ENCODE measurements around the gene CRTC3. TPM values are rescaled to one million over a fixed set of nuclear protein-coding genes. Genes with fewer than 3 reads are reported as not detected.
"Not testable (repeated sequence)": the region's sequence is repeated elsewhere in the genome, so short reads cannot be mapped to it uniquely, and the experiment has no call there.

Gene CRTC3
- total RNA-seq, 1 experiment from 2014 or later, result 10.3 TPM

DNA sequence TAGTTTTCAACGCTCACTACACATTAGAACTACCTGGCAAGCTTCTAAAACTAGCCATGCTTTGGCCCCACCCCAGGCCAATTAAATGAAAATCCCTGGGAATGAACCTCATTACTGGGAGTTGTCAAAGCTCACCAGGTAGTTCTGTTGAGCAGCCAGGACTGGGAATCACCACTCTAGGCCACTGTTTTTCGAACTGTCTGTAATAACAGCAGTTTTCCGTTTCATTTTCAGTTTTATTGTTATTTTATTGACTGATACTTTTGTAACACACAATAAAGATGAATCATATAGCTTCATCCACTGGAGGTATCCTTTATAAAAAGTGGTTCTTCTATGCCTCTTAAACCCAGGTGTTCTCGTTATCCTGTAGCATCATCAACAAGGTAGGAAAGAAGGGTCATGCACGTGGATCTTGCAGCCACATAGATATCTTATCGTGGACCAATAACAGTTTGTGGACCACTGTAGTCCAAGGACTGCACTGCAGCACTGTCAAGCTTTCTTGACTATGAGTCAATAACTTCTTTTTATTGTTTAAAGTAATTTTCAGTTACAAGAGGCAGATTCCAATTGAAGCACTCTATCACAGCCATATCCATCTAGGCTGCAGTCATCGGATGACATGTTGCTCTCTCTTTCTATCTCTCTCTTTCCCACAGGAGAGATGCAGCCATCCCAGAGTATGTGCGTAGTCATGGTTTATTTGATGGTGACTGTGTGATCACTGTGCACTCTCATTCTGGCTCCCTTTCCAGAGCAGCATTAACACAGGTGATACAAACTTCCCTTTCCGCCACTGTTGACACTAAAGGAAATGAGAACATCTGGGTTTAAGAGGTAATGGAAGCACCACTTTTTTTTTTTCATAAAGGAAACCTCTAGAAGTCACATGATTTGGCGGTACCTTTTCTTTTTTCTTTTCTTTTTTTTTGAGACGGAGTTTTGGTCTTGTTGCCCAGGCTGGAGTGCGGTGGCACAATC is 148.4 kb downstream of the CRTC3 start:
- no peak for DNase-seq (ENCODE audit: low spot score)

DNA sequence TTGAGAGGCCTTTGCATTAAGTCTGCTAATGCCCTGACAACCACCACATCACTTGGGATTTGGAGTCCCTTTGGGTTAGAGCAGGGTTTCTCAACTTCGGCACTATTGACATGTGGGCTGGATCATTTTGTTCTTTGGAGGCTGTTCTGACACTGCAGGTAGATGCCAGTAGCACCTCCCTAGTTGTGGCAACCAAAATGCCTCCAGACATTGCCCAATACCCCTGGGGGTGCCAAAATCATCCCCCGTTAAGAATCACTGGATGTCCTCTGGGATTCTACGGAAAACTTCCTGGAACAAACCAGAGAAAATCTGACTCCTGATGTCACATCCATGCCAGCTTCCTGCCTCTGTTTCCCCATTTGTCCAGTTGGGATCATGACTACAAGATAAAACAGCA is 150.2 kb downstream of the CRTC3 start:
- no peak for DNase-seq (ENCODE audit: low spot score)

DNA sequence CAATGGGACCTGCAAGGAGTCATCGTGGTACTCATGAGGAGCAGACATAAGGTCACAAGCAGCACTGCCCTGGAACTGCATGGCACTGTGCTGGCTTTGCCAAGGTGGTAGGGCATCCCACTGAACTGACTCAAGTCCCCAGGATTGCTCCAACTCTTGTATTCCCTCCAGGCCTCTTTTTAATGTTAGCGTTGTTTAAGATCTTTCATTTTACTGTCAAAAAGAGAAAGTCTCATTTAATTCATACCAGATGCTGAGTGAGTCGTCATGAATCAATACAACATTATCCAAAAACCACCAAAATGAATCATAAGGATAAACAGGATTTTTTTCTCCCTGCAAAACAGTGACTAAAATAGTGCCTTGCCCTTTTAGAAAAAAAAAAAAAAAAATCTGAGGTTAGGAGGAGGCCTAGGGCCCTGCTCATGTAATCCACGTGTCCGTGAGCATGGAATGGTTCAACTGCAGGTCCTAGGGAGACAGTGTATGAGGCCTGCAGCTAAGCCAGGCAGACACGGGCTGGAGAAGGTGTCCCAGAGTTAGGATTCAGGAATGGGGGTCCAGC is 150.7 kb downstream of the CRTC3 start:
- DNase-seq (ENCODE audit: low spot score), result peak; percentile 86

DNA sequence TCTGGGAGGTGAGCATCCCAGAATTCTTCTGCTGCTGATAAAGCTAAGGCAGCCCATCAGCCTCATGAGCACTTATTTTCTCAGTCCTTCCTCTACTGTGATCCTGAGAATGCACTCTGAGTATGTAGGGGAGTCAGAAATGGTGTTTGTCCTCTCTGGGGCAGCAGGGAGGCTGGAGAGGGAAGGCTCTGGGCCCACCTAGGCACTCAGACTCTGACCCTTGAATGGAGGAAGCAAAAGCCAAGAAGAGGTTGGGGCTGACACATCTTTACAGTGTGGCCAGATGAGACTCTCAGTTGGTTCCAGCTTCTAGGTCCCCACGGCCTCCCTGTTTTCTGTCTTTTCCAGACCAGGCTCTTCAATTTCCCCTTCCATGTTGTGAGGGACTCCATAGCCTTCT is 151.3 kb downstream of the CRTC3 start:
- no peak for DNase-seq (ENCODE audit: low spot score)

DNA sequence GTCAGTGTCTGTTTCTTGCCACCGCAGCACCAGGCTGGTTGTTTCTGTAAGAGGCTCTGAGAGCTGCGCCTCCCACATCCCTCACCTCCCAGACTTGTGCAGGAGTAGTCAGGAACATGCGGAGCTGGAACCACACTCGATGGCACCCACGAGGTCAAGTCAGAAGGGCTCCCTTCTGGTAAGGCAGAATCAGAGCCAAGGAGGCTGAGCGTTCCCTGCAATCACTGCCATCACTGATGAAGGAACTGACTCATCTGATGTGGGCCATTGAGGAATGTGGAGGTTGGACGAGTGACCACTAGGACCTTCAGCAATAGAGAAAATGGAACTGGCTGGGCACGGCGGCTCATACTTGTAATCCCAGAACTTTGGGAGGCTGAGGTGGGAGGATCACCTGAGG is 151.8 kb downstream of the CRTC3 start:
- DNase-seq (ENCODE audit: low spot score), result peak; percentile 95

DNA sequence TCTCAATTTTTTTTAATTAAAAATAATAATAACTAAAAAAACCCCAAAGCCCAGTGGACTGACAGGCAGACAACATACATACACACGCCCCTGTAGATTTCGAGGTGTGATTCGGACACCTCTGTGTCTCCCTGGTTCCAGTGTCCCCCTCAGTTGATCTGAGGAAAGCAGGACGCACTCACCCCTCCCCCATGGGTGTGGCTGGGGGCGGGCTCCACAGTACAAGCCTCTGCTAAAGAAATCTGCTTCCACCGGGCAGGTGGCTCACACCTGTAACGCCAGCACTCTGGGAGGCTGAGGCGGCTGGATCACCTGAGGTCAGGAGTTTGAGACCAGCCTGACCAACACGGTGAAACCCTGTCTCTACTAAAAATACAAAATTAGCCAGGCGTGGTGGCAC is 153.6 kb downstream of the CRTC3 start:
- no peak for DNase-seq (ENCODE audit: low spot score)

DNA sequence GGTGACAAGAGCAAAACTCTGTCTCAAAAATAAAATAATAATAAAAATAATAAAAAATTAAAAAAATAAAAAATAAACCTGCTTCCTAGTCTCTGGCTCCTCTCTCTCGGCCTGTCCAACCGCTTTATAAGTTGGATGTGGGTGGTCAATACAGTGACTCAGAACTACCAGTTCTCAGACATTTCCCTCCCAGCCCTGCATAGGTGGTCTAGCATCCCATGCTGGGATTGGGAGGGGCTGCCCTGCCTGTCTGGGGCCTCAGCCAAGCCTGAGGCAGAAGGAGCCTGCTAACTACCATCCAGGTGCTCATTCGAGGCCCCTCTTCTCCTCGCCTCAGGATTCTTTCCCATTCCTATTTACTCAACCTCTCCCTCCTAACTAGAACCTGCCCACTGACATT is 154.2 kb downstream of the CRTC3 start:
- no peak for DNase-seq (ENCODE audit: low spot score)

DNA sequence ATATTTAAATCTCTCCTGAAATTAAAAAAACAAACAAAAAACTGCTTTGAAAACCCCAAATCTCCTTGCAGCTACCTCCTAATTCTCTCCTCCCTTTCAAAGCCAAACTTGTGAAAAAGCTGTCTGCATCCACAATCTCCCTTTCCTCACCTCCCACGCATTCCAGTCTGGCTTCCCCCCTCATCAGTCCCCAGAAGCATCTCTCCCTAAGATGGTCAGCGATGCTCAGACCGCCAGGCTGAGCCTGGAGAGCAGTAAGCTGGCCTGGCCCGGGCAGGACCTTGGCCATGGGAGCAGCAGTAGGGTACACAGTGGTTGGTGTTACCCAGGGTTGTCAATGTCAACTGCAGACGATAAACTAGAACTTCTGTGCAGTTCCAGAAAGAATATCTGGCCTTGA is 154.6 kb downstream of the CRTC3 start:
- DNase-seq (ENCODE audit: low spot score), result no peak

DNA sequence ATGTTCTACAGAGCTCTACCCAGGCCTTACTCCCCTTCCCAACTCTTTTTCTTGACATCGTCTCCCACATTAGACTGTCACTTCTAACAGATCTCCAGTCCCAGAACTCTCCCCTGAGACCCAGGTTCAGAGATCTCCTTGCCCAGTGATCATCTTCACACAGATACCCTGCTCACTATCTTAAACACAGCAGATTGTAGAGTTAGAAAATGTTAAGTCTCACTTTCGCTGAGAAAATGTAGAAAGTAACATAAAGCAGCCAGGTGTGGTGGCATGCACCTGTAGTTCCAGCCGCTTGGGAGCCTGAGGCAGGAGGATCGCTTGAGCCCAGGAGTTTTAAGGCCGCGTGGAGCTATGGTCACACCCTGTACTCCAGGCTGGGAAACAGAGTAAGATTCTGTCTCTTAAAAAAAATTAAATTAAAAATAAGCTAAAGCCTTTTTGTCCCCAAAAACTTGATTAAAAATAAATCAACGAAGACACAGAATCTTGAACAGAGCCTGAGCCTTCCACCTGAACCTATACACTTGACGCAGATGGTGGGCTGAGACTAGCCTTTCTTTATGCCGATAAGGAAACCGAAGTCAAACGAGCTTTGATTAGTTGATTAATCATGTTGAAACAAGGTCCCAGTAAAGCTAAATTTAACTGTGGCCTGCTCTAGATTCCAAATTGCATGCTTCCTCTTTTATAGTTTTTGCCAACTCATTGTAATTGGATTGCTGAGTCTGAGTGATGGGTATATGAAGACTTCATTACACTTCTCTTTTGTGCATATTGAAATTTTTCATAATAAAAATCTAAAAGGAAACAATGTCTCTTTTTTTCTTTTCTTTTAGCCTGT is 156.1 kb downstream of the CRTC3 start:
- no peak for DNase-seq (ENCODE audit: low spot score)

DNA sequence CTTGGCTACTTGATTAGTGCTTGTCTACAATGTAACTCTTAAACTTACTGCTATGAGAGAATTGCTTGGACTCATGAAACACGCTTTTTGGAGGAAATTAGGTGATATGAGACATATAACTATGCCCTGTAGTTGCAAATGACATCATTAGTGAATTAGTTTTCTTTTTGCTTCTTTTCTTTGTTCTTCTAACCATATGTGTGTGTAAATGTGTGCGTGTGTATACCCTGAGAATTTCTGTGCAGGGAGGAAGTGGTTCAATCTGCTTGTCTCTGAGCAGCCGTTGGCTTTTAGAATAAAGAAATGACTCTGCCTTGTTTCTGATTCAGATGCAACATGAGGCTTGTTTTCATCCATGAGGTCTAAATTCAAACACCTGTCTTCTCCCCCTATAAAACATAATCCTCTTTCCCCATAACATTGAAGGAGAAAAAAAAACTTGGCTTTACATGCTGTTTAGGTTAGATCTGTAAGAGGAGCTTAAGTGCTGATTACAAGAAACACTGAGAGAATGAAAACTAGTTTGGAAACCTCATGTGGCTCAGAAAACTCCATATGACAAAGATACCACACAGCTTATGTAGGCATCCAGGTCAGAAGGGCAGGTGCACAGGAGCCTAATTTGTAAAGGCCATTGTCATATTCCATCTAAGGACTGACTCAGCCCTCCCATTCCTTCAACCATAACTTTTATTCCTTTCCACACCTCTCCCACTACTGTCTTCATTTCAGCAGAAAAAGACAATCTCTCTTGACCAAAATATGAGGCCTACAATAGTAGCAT is 156.9 kb downstream of the CRTC3 start:
- no peak for DNase-seq (ENCODE audit: low spot score)

DNA sequence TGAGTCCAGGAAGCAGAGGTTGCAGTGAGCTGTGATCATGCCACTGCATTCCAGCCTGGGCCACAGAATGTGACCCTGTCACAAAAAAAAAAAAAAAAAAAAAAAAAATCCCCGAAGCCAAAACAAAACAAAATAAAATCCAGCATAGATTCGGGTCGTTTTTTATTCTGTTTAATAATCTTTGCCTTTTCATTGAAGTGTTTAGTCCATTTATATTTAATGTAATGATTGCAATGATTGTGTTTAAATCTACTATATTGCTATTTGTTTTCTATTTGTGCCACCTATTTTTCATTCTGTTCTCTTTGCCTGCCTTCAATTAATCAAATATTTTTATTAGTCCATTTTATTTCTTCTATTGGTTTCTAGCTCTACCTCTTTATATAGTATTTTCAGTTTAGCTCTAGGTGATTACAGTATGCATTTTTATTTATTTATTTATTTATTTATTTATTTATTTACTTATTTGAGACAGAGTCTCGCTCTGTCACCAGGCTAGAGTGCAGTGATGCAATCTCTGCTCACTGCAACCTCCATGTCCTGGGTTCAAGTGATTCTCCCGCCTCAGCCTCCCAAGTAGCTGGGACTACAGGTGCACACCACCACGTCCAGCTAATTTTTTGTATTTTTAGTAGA is 159.7 kb downstream of the CRTC3 start:
- DNase-seq (ENCODE audit: low spot score), result not testable (repeated sequence)

DNA sequence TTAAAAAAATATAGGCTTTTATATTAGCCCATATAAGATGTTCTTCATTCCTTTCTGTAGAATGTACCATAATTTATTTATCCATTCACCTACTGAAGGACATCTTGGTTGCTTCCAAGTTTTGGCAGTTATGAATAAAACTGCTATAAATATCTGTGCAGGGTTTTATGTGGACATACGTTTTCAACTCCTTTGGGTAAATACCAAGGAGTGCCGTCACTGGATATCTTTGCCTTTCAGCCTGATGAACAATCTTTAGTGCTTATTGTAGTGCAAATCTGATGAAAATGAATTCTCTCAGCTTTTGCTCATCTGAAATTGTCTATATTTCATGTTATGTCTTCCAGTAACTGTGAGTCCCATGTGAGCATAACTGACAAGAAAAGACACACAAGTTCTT is 160.9 kb downstream of the CRTC3 start:
- no peak for DNase-seq (ENCODE audit: low spot score)

DNA sequence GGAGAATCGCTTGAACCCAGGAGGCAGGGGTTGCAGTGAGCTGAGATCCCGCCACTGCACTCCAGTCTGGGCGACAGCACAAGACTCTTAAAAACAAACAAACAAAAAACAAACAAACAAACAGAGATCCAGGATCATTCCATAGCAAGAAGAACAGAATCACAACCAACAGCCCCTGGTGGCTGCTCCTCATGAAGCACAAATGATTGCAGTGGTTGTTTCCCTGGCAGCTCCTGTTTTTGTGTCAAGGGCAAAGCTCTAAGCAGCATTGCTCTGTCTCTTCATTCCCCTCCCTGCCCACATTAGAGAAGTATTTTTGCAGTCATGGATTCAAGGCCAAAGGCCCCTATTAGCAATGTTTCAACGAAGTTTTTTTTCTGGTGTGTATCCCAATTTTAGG is 161.6 kb downstream of the CRTC3 start:
- no peak for DNase-seq (ENCODE audit: low spot score)

DNA sequence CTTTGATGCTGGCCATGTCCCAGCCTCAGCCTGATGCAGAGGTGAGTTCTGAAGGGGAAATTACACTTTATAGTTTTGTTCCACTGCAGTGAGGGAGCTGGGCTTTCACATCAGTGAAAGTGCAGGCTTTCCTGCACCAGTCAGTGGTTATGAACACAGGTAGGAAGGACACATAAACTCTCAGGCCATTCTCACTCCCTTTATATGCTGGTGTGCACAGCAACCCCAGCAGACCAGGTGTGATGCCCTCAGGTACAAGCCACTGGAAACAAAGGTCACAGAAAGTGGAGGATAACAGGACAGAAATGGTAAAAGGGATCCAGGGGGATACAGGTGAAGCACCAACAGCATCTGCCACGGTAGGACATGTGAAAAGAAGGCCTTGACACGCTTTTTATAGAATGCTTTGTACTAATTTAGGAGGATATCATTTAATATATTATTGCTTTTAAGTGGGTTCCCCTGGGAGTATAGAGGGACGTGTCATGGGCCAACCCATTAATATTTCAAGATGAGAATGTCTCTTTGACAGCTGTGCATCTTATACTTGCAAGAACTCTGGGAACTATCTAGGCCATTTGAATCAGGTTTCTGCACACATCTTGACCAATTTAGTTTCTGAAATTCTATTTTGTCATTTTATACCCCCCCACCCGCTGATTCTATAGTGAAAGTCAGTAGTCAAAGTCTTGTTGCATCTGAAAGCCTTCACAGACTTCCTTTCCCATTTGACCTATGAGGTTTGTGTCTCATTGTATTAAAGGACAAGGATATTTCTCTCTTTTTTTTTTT is 162.5 kb downstream of the CRTC3 start:
- no peak for DNase-seq (ENCODE audit: low spot score)

Other genes starting within 250 kb of the CRTC3 start
- 1.8 and 8.3 TPM in 2 replicates for gene ZNF774, start 177.6 kb upstream of the CRTC3 start, total RNA-seq (2014; rRNA removed; shearing (Covaris generic))
- 211 and 213 TPM in 2 replicates for gene IQGAP1, start 141.7 kb upstream of the CRTC3 start, total RNA-seq (2014; rRNA removed; shearing (Covaris generic))
- 16.6 and 18.1 TPM in 2 replicates for gene BLM, start 187.4 kb downstream of the CRTC3 start, total RNA-seq (2014; rRNA removed; shearing (Covaris generic))

Data from A172 (cell line).